Measurements from ENCODE around the gene LONRF3. TPM values are rescaled to one million over a fixed set of nuclear protein-coding genes. Genes with fewer than 3 reads are reported as not detected.

LONRF3 gene
- total RNA-seq, 1 donor from 2014 or later: 2.8 TPM

DNA sequence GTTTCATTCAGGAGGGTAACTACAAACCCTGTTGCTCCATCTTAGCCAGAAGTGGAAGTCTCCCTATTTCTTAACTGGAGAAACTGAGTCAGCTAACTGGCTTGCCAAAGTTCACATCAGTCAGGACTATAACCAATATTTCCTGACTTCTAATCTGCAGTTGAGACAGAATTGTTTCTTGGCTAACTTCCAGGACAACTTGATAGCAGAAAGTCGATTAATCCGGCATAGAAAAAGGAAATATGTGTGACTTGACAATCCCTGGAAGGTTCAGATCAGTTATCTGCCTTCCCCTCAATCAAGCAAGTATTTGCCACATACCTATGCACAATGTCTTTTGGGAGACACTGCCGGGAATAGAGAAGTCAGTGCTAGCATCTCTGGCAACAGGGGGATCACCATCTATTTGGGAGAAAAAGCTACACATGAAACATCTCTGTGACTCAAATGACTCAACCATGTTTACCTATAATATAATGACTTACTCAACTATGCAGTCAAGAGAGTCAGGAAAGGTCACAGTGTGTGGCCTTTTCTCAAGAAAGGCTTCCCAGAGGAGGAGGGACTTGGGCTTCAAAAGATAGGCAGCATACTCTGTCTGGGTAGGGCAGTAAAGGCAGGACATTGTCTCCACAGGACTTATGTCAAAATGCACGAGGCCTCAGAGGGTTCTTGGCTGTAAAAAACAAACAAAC is 12.4 kb upstream of the LONRF3 start:
- TF ChIP-seq, protein P1, sequence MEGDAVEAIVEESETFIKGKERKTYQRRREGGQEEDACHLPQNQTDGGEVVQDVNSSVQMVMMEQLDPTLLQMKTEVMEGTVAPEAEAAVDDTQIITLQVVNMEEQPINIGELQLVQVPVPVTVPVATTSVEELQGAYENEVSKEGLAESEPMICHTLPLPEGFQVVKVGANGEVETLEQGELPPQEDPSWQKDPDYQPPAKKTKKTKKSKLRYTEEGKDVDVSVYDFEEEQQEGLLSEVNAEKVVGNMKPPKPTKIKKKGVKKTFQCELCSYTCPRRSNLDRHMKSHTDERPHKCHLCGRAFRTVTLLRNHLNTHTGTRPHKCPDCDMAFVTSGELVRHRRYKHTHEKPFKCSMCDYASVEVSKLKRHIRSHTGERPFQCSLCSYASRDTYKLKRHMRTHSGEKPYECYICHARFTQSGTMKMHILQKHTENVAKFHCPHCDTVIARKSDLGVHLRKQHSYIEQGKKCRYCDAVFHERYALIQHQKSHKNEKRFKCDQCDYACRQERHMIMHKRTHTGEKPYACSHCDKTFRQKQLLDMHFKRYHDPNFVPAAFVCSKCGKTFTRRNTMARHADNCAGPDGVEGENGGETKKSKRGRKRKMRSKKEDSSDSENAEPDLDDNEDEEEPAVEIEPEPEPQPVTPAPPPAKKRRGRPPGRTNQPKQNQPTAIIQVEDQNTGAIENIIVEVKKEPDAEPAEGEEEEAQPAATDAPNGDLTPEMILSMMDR (conservative IDR thresholded peaks at IDR 0.05; ENCODE audit: low read depth, low read length): no peak
- no peak overlapping the region for H3K4me3 ChIP-seq (ENCODE audit: low read depth, low read length)
- no peak for DNase-seq (ENCODE audit: low read depth)

DNA sequence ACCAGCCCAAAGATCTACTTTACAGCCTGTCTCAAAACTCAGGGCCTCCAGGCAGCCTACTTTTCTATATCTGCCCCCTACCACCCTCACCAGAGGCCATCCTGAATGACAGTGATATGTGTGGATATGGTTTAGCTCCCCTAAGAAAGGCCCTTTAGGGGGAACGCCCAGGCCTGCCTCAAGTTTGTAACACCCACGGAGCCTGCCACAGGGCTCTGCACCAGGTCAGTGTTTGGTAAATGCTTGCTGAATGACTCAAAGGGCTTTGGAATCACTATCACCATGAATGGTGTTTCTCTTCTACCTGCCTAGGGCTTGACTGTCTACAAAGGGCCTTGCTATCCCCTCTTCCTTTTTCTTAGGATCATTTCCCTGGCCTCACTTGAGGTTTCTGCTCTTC is 11.3 kb upstream of the LONRF3 start:
- DNase-seq (ENCODE audit: low read depth): no peak
- TF ChIP-seq, protein P1 (conservative IDR thresholded peaks at IDR 0.05; ENCODE audit: low read depth, low read length): no peak

DNA sequence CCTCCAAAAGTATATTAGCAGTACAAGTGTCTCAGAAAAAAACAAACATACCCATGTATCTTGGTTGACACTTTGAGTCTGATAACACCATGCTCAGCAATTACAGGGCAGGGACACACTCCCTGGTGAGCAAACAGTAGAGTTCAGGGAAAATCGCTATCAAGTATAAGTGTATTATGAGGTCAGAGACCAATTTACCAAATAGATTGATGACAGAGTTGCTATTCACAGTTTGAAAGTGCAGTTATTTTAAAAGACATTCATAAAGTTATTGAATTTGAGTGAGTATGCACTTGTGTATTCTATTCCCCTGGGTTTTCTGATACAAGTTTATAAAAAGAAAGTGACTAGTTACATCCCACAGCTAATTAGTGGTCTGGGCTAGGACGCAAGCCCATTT is 10.2 kb upstream of the LONRF3 start:
- TF ChIP-seq, protein P1 (conservative IDR thresholded peaks at IDR 0.05; ENCODE audit: low read depth, low read length): no peak
- DNase-seq (ENCODE audit: low read depth): no peak
- no peak overlapping the region for H3K4me3 ChIP-seq (ENCODE audit: low read depth, low read length)

More for the DNA sequence above, 11.3 kb upstream of the LONRF3 start:
- H3K4me3 ChIP-seq (ENCODE audit: low read depth, low read length): no peak overlapping the region

DNA sequence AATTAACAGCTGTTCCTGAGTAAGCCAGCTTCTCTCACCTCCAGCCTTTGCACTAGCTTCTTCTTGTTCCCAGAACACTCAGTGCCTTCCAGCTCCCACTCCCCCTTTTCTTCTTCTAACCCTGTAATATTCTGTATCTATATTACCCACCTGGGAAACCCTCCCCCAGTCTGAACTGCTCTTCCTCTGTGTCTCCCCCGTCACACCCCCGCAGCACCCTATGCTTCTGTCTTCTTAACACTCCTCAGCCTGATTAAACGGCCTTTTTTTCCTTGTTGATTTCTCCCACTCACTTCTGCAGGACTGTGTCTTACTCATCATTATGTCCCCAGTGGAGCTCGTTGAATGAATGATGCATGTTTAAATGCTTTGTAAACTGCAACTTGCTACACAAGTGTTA is 9.0 kb upstream of the LONRF3 start:
- TF ChIP-seq, protein P1 (conservative IDR thresholded peaks at IDR 0.05; ENCODE audit: low read depth, low read length): no peak
- H3K4me3 ChIP-seq (ENCODE audit: low read depth, low read length): no peak overlapping the region
- no peak for DNase-seq (ENCODE audit: low read depth)

DNA sequence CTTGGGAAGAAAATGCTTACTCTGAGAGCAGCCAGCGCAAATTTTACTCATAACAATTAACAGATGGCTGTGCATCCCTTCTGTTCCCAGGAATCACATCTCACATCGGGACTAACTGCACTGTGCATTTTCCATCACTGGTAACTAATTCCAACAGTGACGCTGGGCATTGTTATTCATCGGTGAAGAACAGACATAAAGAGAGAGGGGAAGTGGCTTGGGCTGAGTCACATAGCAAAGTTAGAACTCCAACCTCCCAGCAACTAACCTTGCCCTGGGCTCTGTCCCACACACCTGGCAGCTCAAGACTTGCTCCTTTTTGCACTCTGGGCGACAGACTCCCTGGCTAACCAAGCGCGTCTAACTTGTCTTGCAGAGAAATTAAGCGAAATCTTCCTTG is 6.4 kb upstream of the LONRF3 start:
- no peak for DNase-seq (ENCODE audit: low read depth)
- H3K4me3 ChIP-seq (ENCODE audit: low read depth, low read length): no peak overlapping the region
- TF ChIP-seq, protein P1 (conservative IDR thresholded peaks at IDR 0.05; ENCODE audit: low read depth, low read length): no peak

DNA sequence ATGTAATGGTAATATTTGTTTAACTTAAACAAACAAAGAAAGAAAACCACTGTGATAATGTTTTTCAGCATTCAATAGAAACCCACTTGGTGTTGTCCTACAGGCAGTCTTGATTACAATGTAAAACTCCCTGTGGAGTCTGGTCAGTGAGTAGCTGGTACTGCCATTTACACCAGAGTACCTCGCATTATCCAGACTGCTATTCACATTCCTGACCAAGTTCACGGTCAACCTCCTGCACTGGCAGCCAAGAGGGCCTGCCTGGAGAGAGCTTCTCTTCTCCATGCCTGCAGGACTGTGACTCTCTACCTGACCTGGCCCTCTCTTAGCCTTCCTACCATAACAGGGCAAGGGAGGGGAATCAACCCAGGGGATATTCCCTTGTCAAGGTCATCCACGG is 2.9 kb upstream of the LONRF3 start:
- DNase-seq (ENCODE audit: low read depth): no peak
- no peak overlapping the region for H3K4me3 ChIP-seq (ENCODE audit: low read depth, low read length)
- TF ChIP-seq, protein P1 (conservative IDR thresholded peaks at IDR 0.05; ENCODE audit: low read depth, low read length): no peak

All from epithelial cell of proximal tubule (primary cell).